A549 (cell line): Measurements from ENCODE around the gene CELF2. TPM values are rescaled to one million over a fixed set of nuclear protein-coding genes. Genes with fewer than 3 reads are reported as not detected.

Experiments
- ATAC-seq, 2 experiments: fragments of 200-7000 bp in 1 of 2; fragments of >200 bp in 1 of 2; cut with Nextera tagmentation in 1 of 2; cut with Tn5 transposase in 1 of 2; 3 replicates each; pipeline versions ENCODE4 v1.8.0 to v1.9.1; 2018 to 2020; ENCODE audit warnings: mild to moderate bottlenecking in 1 of 2, moderate library complexity in 1 of 2
- CTCF ChIA-PET: fragments of 300-600 bp; sonication (Branson Sonifier 250); formaldehyde crosslinking; extraction: SDS; loops from one replicate; lab custom pipeline; 2021; ENCODE audit warnings: antibody characterized with exemption, inconsistent platforms; lab: Yijun Ruan, JAX
- POLR2A ChIA-PET: fragments of 350-600 bp; formaldehyde crosslinking; extraction: SDS; loops from one replicate; lab custom pipeline; 2021; ENCODE audit warnings: antibody characterized with exemption, inconsistent platforms; lab: Yijun Ruan, JAX
- DNase-seq, 2 experiments: peaks; one replicate each; pipeline versions ENCODE4 v3.0.0 to v3.0.0-alpha.2; 2011 to 2016; ENCODE audit warnings: low read depth in 1 of 2, low spot score in 1 of 2
- FAIRE-seq: peaks from 2 replicates; lab custom pipeline; 2011; peaks lifted over from hg19 to GRCh38; lab: Jason Lieb, UNC
- H3K27ac ChIP-seq, 2 experiments: fragments of >200 bp; sonication (Bioruptor Twin); formaldehyde crosslinking; 3 replicates each; pipeline ENCODE4 v1.5.1; 2016 to 2017
- H3K4me1 ChIP-seq: fragments of >200 bp; sonication (Bioruptor Twin); formaldehyde crosslinking; 3 replicates; pipeline ENCODE4 v1.6.1; 2016
- H3K4me2 ChIP-seq: fragments of >200 bp; sonication (Bioruptor Twin); formaldehyde crosslinking; 3 replicates; pipeline ENCODE4 v1.6.1; 2016
- H3K4me3 ChIP-seq: fragments of >200 bp; sonication (Bioruptor Twin); formaldehyde crosslinking; 3 replicates; pipeline ENCODE4 v1.5.1; 2016
- H3K9me3 ChIP-seq: fragments of >200 bp; sonication (Bioruptor Twin); formaldehyde crosslinking; 3 replicates; pipeline ENCODE4 v1.6.1; 2016
- ESRRA ChIP-seq: fragments of 150-350 bp; IDR thresholded peaks from 2 replicates; pipeline ENCODE4 v1.6.1; 2014; ENCODE audit warnings: mild to moderate bottlenecking, low read length, borderline replicate concordance
- HOXA7 ChIP-seq: fragments of 250-450 bp; sonication (Bioruptor Pico); IDR thresholded peaks from 2 replicates; pipeline ENCODE4 v1.5.0; 2020; ENCODE audit warnings: mild to moderate bottlenecking, moderate library complexity
- JUNB ChIP-seq: fragments of >200 bp; sonication (Bioruptor Twin); formaldehyde crosslinking; IDR thresholded peaks from 2 replicates; pipeline ENCODE4 v1.6.1; 2016
- KDM1A ChIP-seq: fragments of 200-600 bp; sonication (generic); IDR thresholded peaks from 2 replicates; pipeline ENCODE4 v1.6.1; 2016; ENCODE audit warnings: low read depth, mild to moderate bottlenecking
- MAFK ChIP-seq: fragments of 450-650 bp; IDR thresholded peaks from 2 replicates; pipeline ENCODE4 v1.6.1; 2014; ENCODE audit not compliant: partially characterized antibody
- NR3C1 ChIP-seq: fragments of >200 bp; sonication (Bioruptor Twin); formaldehyde crosslinking; IDR thresholded peaks from 3 replicates; pipeline ENCODE4 v1.6.1; 2017
- PHF8 ChIP-seq: fragments of 200-600 bp; sonication (generic); IDR thresholded peaks from 2 replicates; pipeline ENCODE4 v1.6.1; 2016; ENCODE audit warnings: low read depth, mild to moderate bottlenecking, antibody characterized with exemption, moderate library complexity, borderline replicate concordance
- POLR2A ChIP-seq: IDR thresholded peaks from 2 replicates; pipeline ENCODE4 v1.6.1; 2012; ENCODE audit warnings: mild to moderate bottlenecking, low read length
- RFX5 ChIP-seq: fragments of 450-650 bp; IDR thresholded peaks from 2 replicates; pipeline ENCODE4 v1.7.1; 2014; ENCODE audit warnings: antibody characterized with exemption, mild to moderate bottlenecking, moderate library complexity
- RNF2 ChIP-seq: fragments of 200-600 bp; sonication (generic); IDR thresholded peaks from 2 replicates; pipeline ENCODE4 v1.6.1; 2016; ENCODE audit warnings: low read depth, mild to moderate bottlenecking, antibody characterized with exemption, moderate library complexity, borderline replicate concordance
- SMC3 ChIP-seq: fragments of >200 bp; sonication (Bioruptor Twin); formaldehyde crosslinking; IDR thresholded peaks from 3 replicates; pipeline ENCODE4 v1.6.1; 2018; ENCODE audit warnings: inconsistent platforms
- TP53 ChIP-seq: fragments of 250-450 bp; sonication (Bioruptor Pico); IDR thresholded peaks from 2 replicates; pipeline ENCODE4 v1.5.0; 2021; ENCODE audit warnings: mild to moderate bottlenecking, moderate library complexity
- ZSCAN20 ChIP-seq: fragments of 250-450 bp; sonication (Bioruptor Pico); IDR thresholded peaks from 2 replicates; pipeline ENCODE4 v1.8.0; 2022; ENCODE audit warnings: mild to moderate bottlenecking, moderate library complexity
- WGBS: methylation state at CpG from one replicate; pipeline ENCODE4 v1.1.6; 2017; ENCODE audit errors: missing lambda C conversion rate; 5-methylcytosine and 5-hydroxymethylcytosine counted together
- polyA plus RNA-seq, 4 experiments: library from polyadenylated mRNA; depleted of rRNA in 3 of 4; stranded (reverse); fragments of >200 nt; fragmentation: RNase III in 1 of 4; extraction: RNeasy Plus Mini Kit Qiagen cat#74134 plus additional on column Dnase treatment in 1 of 4; gene quantifications; 2 replicates in 3 of 4; 3 replicates in 1 of 4; pipeline ENCODE4 v1.2.3, GENCODE V29; 2011 to 2017
- TF ChIP-seq, protein P1 (sequence below): fragments of 450-650 bp; IDR thresholded peaks from 2 replicates; pipeline ENCODE4 v1.6.1; 2014; ENCODE audit warnings: antibody characterized with exemption
- TF ChIP-seq, protein P2 (sequence below): fragments of 250-450 bp; sonication (Bioruptor Pico); IDR thresholded peaks from 2 replicates; pipeline ENCODE4 v1.5.0; 2021; ENCODE audit warnings: mild to moderate bottlenecking, moderate library complexity, borderline replicate concordance
- TF ChIP-seq, protein P3 (sequence below): fragments of 150-350 bp; IDR thresholded peaks from 2 replicates; pipeline ENCODE4 v1.6.1; 2014; ENCODE audit warnings: low read depth, mild to moderate bottlenecking, low read length
- TF ChIP-seq, protein P4 (sequence below): fragments of >200 bp; sonication (Bioruptor Twin); formaldehyde crosslinking; IDR thresholded peaks from 3 replicates; pipeline ENCODE4 v1.6.1; 2016
- TF ChIP-seq, protein P5 (sequence below): fragments of >200 bp; sonication (Bioruptor Twin); formaldehyde crosslinking; IDR thresholded peaks from 2 replicates; pipeline ENCODE4 v1.6.1; 2016
- TF ChIP-seq, protein P6 (sequence below): fragments of 250-450 bp; sonication (Bioruptor Pico); IDR thresholded peaks from 2 replicates; pipeline ENCODE4 v1.5.0; 2020; ENCODE audit warnings: low read depth, mild to moderate bottlenecking, moderate library complexity

The CELF2 gene
- polyA plus RNA-seq, 2 of the 4 experiments (the other 2 are of a cell fraction), result 0.01 to 0.03 TPM

DNA sequence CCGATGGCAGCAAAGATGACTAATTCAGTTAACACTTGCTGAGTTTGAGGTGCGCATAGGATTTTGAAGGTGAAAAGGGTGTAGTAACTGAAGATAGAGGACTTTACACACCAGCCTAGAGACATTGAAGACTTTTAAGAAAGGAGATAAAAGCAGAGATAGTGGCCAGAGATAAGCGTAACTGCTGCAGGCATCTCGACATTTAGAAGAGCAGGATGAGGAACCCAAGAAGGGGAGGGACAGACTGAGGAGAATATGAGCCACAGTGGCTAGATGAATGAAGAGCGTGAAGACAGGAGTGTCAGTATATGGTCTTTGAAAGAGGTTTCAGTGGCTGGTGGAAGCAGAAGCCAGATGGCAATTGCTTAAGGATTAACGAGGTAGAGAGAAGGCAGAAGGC lies 71.6 kb downstream of the CELF2 start:
- no peak for FAIRE-seq
- no peak overlapping the region for H3K4me3 ChIP-seq
- no peaks in the 10 kb centered on the region for H3K4me1 ChIP-seq
- H3K27ac ChIP-seq, result no peak overlapping the region
- POLR2A ChIA-PET, result no interaction called here
- H3K9me3 ChIP-seq, result no peaks in the 10 kb centered on the region; the same call in 2 of the 3 replicates
- no peak for DNase-seq
- TF ChIP-seq NR3C1 (no peak), JUNB (no peak), HOXA7 (CRISPR knock-in tag) (no peak), RNF2 (no peak), MAFK (no peak), ZSCAN20 (CRISPR knock-in tag) (no peak), TP53 (CRISPR knock-in tag) (no peak), RFX5 (no peak), ESRRA (no peak), SMC3 (no peak)
- TF ChIP-seq, protein P1, sequence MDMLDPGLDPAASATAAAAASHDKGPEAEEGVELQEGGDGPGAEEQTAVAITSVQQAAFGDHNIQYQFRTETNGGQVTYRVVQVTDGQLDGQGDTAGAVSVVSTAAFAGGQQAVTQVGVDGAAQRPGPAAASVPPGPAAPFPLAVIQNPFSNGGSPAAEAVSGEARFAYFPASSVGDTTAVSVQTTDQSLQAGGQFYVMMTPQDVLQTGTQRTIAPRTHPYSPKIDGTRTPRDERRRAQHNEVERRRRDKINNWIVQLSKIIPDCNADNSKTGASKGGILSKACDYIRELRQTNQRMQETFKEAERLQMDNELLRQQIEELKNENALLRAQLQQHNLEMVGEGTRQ, result no peak
- TF ChIP-seq, protein P2, sequence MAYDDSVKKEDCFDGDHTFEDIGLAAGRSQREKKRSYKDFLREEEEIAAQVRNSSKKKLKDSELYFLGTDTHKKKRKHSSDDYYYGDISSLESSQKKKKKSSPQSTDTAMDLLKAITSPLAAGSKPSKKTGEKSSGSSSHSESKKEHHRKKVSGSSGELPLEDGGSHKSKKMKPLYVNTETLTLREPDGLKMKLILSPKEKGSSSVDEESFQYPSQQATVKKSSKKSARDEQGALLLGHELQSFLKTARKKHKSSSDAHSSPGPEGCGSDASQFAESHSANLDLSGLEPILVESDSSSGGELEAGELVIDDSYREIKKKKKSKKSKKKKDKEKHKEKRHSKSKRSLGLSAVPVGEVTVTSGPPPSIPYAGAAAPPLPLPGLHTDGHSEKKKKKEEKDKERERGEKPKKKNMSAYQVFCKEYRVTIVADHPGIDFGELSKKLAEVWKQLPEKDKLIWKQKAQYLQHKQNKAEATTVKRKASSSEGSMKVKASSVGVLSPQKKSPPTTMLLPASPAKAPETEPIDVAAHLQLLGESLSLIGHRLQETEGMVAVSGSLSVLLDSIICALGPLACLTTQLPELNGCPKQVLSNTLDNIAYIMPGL (CRISPR knock-in tag), result no peak
- TF ChIP-seq, protein P3, sequence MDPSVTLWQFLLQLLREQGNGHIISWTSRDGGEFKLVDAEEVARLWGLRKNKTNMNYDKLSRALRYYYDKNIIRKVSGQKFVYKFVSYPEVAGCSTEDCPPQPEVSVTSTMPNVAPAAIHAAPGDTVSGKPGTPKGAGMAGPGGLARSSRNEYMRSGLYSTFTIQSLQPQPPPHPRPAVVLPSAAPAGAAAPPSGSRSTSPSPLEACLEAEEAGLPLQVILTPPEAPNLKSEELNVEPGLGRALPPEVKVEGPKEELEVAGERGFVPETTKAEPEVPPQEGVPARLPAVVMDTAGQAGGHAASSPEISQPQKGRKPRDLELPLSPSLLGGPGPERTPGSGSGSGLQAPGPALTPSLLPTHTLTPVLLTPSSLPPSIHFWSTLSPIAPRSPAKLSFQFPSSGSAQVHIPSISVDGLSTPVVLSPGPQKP, result no peak
- TF ChIP-seq, protein P4, sequence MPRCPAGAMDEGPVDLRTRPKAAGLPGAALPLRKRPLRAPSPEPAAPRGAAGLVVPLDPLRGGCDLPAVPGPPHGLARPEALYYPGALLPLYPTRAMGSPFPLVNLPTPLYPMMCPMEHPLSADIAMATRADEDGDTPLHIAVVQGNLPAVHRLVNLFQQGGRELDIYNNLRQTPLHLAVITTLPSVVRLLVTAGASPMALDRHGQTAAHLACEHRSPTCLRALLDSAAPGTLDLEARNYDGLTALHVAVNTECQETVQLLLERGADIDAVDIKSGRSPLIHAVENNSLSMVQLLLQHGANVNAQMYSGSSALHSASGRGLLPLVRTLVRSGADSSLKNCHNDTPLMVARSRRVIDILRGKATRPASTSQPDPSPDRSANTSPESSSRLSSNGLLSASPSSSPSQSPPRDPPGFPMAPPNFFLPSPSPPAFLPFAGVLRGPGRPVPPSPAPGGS, result no peak
- H3K4me2 ChIP-seq, result no peak overlapping the region
- 15% methylated on average over 6 of the region's 6 CpGs for WGBS
- CTCF ChIA-PET, result no interaction called here
- no peak for ATAC-seq

DNA sequence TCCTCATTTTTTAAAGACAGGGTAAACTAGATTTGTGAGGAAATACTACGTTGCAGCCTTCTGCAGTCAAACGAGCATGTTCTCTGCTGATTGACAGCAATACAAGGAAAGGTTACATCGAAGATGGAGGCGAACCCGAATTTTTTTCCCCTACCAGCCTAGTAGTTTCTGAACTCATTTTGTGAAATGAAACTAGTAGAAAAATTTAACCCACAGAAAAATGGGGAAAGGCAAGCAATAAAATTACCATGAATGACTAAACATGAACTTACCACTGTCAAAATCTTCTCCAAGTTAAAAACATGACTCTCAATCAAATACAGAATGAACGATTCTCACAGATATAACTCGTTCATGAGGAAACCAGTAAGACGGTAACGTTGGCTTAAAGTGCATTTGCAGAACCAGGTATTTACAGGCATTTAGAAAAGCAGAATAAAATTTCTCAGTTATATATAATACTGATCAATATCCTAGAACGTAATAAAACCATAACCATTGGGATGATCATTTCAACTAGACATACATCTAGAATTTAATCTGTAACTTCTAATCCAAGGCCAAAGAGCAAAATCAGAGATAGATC lies 73.9 kb downstream of the CELF2 start:
- DNase-seq, result no peak
- FAIRE-seq, result no peak
- no peak for ATAC-seq
- 11% methylated on average over 10 of the region's 10 CpGs for WGBS
- no peaks in the 10 kb centered on the region; the same call in 2 of the 3 replicates for H3K9me3 ChIP-seq
- no peaks in the 10 kb centered on the region for H3K4me1 ChIP-seq
- H3K27ac ChIP-seq, result no peak overlapping the region
- H3K4me2 ChIP-seq, result no peak overlapping the region
- no peak for TF ChIP-seq KDM1A
- no peak for TF ChIP-seq SMC3
- TF ChIP-seq POLR2A, result no peak
- TF ChIP-seq PHF8, result no peak
- TF ChIP-seq, protein P5, sequence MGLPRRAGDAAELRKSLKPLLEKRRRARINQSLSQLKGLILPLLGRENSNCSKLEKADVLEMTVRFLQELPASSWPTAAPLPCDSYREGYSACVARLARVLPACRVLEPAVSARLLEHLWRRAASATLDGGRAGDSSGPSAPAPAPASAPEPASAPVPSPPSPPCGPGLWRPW, result no peak
- TF ChIP-seq, protein P6, sequence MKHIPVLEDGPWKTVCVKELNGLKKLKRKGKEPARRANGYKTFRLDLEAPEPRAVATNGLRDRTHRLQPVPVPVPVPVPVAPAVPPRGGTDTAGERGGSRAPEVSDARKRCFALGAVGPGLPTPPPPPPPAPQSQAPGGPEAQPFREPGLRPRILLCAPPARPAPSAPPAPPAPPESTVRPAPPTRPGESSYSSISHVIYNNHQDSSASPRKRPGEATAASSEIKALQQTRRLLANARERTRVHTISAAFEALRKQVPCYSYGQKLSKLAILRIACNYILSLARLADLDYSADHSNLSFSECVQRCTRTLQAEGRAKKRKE, result no peak
- TF ChIP-seq NR3C1, result no peak
- ChIA-PET POLR2A (no interaction called here), CTCF (no interaction called here)
- no peak overlapping the region for H3K4me3 ChIP-seq
